CMK (cell line): Measurements from ENCODE around the gene EID2B.
A peak's percentile ranks its signal among the peaks of the same experiment; 100 is the strongest.

Source experiments
- DNase-seq: peaks from one replicate; pipeline ENCODE4 v3.0.0-alpha.2; 2010; ENCODE audit warnings: low read depth

EID2B gene

DNA sequence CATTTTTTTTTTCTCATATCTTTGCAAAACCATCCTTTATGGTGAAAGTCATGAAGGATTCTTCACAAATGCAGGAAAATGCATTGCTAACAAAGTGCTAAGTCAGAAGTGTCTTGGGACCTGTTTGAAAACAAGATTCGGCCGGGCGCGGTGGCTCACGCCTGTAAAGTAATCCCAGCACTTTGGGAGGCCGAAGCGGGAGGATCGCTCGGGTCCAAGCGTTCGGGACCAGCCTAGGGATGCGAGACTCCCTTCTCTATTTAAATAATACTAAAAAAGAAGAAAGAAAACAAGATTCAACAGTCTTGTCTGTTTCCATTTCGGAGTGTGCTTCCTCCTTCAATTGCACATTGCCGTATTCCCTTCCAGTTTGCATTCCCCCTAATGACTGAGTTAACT lies 819 bp downstream of the EID2B start:
- no peak for DNase-seq

DNA sequence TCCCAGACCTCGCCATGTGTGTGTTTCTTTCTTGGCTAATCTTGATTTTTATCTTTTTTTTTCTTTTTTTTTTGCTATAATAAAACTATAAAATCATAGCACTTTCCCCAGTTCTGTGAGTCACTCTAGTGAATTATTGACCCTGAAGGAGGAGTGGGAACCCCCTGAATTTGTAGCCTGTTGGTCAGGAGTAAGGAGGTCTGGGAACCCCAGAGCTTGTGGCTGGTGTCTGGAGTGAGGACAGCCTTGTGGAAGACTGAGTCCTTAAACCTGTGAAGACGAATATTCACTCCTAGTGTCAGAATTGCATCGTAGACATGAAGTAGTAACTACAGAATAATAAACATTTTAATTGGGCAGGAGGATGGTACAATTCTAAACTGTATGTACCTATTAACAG lies 7.4 kb downstream of the EID2B start:
- no peak for DNase-seq

DNA sequence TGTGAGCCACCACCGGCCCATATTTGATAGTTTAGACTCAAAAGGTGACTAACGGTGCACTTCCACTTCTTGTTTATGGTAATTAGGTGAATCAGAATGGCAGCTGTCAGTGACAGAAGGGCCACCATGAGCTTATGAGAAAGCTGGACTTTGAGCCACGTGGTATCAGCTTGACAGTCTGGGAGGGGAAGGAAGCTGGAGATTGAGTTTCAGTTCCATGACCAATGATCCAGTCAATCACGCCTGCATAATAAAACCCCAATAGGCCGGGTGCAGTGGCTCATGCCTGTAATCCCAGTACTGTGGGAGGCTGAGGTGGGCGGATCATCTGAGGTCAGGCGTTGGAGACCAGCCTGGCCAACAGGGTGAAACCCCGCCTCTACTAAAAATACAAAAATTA lies 8.2 kb downstream of the EID2B start:
- no peak for DNase-seq

DNA sequence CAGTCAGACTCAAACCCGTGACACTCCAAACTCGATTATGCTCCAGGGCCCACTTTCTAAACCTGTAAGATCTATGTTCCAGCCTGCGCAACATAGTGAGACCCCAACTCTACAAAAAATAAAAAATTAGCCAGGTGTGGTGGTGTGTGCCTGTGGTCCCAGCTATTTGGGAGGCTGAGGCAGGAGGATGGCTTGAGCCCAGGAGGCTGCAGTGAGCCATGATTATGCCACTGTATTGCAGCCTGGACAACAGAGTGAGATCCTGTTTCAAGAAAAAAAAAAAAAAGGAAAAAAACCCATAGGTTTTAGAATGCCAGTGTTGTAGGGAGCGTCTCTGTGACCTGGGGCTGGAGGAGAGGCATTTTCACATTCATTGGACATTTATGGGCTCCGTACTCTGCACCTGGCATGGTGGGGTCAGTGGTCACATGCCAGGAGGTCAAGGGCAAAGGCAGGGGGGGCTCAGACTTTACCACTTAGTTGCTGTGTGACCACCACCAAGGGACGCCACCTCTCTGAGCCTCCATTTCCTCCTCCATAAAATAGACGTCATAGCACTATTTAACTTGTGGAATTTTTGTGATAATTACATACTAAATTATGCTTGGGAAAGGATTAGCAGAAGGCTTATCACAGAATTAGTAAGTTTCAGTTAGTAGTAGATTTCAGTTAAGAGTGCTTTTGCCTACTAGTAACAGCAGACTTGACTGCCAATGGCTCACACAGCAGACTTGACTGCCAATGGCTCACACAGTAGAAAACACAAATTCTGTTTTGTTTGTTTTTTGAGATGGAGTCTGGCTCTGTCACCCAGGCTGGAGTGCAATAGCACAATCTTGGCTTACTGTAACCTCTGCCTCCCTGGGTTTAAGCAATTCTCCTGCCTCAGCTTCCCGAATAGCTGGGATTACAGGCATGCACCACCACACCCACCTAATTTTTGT lies 11.8 kb downstream of the EID2B start:
- DNase-seq = no peak

DNA sequence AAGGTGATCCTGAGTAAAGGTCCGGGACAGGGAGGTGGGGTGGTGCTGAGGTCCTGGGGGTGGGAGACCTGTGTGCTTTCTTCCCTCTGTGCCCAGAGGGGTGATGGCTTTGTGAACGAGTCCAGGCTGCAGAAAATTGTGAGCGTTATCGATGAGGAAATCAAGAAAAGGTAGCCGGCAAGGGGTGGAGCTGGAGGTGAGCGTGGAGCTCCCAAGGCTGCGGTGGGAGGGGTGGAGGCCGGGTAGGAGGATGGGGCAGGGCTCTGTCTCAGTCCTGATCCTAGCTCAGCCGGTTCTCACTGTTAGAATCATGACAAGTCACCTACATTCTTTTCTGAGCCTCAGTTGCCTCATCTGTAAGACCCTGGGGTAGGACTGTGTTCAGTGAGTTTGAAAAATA lies 13.7 kb downstream of the EID2B start:
- DNase-seq = no peak

DNA sequence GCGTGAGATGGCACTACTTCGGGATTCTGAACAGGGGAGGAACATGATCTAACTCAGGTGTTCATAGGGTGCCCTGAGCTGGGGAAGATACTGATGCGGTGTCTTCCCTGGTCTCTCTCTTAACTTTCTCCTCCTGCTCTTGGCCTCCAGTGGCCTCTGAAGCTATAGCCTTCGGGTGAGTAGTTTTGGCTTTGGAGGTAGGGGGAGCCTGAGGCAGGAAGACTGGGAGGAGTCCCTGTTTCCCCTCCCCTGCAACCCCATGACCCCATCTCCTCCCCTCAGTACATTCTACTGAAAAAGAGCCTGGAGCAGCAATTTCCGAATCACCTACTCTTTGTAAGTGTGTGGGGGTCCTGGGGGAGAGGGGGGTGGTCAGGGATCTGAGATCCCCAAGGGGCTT lies 14.2 kb downstream of the EID2B start:
- DNase-seq = no peak

DNA sequence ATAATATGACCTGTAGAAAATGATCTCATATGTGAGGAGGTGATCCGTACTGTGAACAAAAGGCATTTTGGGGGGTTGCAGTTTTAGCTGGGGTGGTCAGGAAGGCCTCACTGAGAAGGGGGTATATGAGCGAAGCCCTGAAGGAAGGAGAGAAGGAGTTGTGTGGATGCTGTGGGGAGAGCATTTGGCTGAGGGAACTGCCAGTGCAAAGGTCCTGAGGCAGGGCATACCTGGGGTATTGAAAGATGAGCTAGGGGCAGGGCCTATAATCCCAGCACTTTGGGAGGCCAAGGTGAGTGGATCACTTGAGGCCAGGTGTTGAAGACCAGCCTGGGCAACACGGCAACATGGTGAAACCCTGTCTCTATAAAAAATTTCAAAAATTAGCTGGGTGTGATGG lies 15.2 kb downstream of the EID2B start:
- no peak for DNase-seq

DNA sequence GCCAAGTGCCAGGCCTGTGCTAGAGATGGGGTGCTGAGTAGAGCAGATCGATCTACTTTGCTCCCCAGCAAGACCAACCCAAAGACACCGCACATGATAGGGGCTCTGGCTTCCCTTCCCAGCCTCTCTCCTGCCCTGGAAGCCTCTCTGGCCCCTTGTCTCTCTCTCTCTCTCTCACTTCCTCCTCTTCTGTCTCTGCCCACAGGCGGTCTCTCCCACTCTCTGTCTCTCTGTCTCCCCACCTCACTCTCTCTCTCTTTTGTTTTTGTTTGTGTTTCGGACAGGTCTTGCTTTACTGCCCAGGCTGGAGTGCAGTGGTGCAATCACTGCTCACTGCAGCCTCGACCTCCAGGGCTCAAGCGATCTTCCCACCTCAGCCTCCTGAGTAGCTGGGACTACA lies 16.4 kb downstream of the EID2B start:
- no peak for DNase-seq

DNA sequence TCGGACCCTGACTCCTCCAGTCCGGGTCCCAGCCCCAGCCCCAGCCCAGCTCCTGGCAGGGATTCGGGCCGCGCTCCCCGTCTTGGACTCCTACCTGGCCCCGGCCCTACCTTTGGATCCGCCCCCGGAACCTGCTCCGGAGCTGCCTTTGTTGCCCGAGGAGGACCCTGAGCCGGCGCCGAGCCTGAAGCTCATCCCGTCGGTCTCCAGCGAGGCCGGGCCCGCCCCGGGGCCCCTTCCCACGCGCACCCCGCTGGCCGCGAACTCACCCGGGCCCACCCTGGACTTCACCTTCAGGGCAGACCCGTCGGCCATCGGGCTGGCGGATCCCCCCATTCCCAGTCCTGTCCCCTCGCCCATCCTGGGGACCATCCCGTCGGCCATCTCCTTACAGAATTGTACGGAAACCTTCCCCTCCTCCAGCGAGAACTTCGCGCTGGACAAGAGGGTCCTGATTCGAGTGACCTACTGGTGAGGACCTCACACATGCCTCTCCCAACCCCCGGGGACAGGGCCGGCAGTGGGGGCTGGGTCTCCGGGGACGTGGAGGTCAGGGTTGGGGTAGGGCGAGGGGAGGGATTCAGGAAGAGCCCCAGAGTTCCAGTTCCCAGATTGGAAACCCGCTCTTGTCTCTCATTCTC lies 17.0 kb downstream of the EID2B start:
- DNase-seq = no peak

DNA sequence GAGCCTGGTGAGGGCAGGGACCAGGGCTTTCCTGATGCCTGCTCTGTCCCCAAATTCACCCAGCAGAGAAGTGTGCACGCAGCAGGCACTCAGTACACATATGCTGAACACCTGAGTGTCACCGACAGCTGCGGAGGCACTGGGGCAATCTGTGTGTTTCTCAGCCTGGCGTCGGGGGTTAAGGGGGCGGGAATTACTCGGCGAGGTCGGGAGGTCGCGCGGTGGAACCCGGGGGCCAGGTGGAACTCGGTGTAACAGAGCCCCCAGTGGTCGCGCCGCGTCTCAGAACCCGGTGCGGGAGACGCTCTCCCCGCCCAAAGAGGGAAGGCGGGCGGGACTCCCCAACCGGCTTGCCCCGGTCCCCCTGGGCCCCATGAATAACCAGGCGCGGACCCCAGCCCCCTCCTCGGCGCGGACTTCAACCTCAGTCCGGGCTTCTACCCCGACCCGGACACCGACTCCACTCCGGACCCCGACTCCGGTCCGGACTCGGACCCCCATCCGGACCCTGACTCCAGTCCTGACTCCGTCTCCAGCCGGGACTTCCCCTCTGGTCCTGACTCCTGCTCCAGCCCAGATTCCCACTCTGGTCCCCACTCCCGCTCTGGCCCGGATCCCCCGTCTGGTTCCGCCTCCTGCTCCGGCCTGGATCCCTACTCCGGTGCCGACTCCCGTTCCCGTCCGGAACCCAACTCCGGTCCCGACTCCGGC lies 17.7 kb downstream of the EID2B start, which contains the start of gene SELENOV:
TSS of gene SELENOV (plus strand) at position 300 of the 711 bp plus-strand sequence. CDS start at position 374, 74 bp downstream.
- no peak for DNase-seq

DNA sequence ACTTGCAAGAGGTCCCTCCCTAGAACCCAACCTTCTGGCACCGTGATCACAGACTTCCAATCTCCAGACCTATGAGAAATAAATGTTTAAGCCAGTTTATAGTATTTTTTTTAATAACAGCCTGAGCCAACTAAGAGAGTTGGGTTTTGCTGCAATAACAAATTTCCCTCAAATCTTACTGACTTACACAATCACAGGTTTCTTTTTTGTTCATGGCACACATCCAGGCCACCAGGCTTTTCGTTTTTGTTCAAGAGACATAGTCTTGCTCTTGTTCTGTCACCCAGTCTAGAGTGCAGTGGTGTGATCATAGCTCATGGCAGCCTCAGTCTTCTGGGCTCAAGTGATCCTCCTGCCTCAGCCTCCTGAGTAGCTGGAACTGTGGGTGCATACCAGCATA lies 19.7 kb downstream of the EID2B start:
- no peak for DNase-seq

DNA sequence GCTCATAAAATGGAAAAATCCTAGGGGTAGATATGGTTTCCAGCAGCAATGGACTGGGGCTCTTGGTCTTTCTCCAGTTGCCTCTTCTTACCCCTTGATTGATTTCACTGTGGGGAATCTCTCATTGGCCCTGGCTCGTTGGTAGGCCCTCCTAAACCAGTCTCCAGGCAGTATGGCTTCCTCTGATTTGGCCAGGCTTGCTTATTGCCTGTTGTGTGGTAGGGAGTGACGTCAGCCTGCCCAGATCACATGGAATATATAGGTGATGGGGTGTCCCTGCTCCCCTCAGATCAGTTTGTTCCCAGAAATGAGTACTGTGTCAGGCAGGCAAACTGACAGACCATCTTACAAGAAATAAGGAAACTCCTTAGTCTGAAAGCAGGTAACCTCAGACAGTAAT lies 23.4 kb downstream of the EID2B start:
- DNase-seq = no peak

DNA sequence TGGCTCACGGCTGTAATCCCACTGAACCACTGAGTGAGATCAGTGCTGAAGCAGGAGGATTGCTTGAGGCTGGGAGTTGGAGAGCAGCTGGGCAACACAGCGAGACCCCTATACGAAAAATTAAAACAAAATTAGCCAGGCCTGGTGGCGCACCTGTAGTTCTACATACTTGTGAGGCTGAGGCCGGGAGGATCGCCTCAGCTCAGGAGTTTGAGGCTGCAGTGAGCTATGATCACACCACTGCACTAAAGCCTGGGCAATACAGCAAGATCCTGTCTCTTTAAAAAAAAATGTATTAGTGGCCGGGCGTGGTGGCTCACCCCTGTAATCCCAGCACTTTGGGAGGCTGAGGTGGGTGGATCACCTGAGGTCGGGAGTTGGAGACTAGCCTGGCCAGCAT lies 24.0 kb downstream of the EID2B start:
- no peak for DNase-seq

DNA sequence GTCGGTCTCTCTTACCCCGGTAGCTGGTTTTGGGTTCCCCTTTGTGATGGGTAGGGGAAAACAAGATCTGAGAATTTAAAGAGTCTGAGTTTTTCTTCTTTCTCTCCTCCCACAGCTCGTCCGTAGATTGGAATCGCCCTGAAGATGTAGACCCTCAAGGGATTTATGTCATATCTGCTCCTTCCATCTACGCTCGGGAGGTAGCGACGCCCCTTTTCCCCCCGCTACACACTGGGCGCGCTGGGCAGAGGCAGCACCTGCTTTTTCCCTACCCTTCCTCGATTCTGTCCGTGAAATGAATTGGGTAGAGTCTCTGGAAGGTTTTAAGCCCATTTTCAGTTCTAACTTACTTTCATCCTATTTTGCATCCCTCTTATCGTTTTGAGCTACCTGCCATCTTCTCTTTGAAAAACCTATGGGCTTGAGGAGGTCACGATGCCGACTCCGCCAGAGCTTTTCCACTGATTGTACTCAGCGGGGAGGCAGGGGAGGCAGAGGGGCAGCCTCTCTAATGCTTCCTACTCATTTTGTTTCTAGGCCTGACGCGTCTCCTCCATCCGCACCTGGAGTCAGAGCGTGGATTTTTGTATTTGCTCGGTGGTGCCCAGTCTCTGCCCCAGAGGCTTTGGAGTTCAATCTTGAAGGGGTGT lies 24.8 kb downstream of the EID2B start:
- DNase-seq = no peak

DNA sequence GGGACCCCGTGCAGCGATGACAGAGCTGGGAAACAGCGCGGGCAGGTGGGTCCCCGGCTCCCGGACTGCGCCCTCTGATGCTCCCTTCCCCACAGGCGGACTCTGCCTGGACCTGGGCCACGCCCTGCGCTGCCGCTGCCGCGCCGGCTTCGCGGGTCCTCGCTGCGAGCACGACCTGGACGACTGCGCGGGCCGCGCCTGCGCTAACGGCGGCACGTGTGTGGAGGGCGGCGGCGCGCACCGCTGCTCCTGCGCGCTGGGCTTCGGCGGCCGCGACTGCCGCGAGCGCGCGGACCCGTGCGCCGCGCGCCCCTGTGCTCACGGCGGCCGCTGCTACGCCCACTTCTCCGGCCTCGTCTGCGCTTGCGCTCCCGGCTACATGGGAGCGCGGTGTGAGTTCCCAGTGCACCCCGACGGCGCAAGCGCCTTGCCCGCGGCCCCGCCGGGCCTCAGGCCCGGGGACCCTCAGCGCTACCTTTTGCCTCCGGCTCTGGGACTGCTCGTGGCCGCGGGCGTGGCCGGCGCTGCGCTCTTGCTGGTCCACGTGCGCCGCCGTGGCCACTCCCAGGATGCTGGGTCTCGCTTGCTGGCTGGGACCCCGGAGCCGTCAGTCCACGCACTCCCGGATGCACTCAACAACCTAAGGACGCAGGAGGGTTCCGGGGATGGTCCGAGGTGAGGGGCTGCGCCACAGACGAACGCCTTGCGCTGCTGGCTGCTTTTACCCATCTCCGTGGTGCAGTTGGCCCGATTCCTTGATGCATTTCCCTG lies 25.5 kb downstream of the EID2B start:
- peak; percentile 62 for DNase-seq

DNA sequence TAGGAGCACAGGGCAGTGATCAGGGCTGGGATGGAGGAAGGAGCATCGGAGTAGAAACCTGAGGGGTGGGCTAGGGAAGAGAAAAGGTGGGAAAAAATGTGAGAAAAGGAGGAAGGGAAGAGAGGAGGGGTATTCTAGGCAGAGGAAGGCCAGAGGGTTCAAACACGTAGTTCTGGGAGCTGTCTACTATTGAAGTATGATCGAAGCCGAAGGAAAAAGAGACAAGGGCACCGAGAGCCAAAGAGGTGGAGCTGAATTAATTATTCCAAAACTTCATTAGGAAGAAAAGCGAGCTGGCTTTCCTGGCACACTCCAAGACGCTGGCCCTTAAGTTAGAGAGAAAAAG lies 26.1 kb downstream of the EID2B start:
- no peak for DNase-seq

DNA sequence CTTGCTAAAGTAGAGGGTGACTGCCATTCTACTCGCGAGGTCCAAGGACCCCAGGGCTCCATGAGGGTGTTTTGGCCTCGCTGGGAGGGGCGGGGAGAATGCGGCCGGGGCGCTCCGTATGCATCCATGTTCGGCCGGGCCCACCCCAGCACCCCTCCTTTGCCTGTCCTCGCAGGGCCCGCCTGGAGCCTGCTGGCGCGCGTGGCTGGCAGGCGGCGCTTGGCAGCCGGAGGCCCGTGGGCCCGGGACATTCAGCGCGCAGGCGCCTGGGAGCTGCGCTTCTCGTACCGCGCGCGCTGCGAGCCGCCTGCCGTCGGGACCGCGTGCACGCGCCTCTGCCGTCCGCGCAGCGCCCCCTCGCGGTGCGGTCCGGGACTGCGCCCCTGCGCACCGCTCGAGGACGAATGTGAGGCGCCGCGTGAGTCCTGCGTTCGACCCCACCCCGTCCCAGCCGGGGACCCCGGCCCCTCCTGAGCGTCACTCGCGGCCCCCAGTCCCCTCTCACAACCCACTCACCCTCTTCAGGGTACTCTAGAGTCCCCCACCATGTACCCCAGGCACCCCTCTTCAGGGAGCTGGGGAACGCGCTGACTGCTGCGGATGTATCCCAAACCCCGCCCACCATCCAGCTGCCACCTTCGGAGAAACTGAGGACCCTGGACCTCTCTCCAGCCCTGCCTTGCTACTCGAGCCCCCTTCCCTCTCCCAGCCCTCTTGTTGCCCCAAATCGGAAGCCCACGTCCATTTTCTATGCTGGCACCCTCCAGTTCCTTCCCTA lies 29.8 kb downstream of the EID2B start:
- DNase-seq = peak; percentile 69

DNA sequence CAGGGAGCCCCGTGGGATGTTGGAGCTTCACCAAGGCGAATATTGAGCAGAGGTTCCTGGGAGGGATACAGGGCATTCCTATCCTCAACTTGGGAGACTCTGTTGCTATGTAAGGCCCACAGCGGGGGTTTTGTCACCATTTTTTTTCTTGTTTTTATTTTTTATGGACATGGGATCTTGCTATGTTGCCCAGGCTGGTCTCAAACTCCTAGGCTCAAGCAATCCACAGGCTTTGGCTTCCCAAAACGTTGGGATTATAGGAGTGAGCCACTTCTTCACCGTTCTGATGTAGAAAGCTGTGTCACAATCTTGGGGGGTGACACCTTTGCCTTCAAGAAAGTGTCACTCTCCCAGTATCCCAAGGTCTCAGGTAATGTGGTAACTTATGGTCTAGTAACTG lies 31.3 kb downstream of the EID2B start:
- no peak for DNase-seq

DNA sequence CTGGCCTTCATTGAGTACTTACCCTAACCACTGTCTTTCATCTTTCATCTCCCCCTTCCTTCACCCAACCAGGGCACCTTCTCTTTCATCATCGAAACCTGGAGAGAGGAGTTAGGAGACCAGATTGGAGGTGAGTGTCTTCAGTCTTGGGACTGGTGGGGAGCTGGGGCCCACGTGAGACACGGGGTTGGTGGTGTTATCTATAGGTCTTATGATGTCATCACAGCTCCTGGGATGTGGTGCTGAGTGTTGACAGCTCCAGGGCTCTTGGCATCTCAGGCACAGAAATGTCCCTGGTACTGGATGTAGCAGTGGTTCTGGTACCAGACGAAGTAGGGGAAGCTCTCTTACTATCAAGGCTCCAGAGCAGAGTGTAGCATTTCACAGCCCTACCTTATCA lies 32.1 kb downstream of the EID2B start:
- DNase-seq = no peak

DNA sequence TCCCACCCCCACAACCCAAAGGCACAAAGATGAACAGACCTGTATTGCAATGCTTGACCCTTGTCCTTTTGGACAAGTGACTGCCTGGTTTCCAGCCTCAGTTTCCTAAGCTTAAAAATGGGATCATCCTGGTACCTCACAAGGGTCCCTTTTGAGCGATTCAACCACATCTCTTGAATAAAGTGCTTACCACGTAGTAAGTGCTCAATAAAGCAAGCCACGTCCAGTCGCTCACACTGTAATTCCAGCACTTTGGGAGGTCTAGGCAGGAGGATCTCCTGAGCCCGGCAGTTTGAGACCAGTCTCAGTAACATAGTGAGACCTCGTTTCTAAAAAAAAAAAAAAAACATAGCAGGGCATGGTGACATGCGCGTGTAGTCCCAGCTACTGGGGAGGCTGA lies 32.7 kb downstream of the EID2B start:
- no peak for DNase-seq
